Stimulated activated CD4-positive, alpha-beta T cell treated with anti-CD3 and anti-CD28 coated beads, Interleukin-4, amount 100 ng/mL, for 48 hours (primary cell): ENCODE data around the gene MUC13.
"Not testable (repeated sequence)": the region's sequence is repeated elsewhere in the genome, so short reads cannot be mapped to it uniquely, and the experiment has no call there.

Experiments used
- DNase-seq, 2 donors: peaks; one replicate each; pipeline ENCODE4 v3.0.0-alpha.2; 2020; ENCODE audit warnings: low read depth in 2 of 2

The MUC13 gene

GRCh38 chr3:124934577-124934976, at the start of gene MUC13:
MUC13 (minus strand) TSS chr3:124934751; CDS start chr3:124934712, 39 bp downstream.
- no peak for DNase-seq

GRCh38 chr3:124982855-124983254, 48.3 kb upstream of the MUC13 start:
- DNase-seq: no peak

- no peak for DNase-seq
These were observed 46.9 kb upstream of the MUC13 start for GRCh38 chr3:124981472-124981871.

GRCh38 chr3:124978627-124979026, 44.1 kb upstream of the MUC13 start:
- no peak for DNase-seq

- no peak for DNase-seq
These were observed 41.8 kb upstream of the MUC13 start for GRCh38 chr3:124976383-124976782.

GRCh38 chr3:124974691-124975090, 40.1 kb upstream of the MUC13 start:
- no peak for DNase-seq

- DNase-seq: no peak
These were observed 38.7 kb upstream of the MUC13 start for GRCh38 chr3:124973290-124973689.

- DNase-seq: no peak
These were observed 37.9 kb upstream of the MUC13 start for GRCh38 chr3:124972457-124972856.

- DNase-seq: no peak
These were observed 35.6 kb upstream of the MUC13 start for GRCh38 chr3:124969963-124970722.

- DNase-seq: no peak
These were observed 34.6 kb upstream of the MUC13 start for GRCh38 chr3:124969190-124969589.

GRCh38 chr3:124967964-124968363, 33.4 kb upstream of the MUC13 start:
- DNase-seq: no peak

- no peak for DNase-seq
These were observed 32.2 kb upstream of the MUC13 start for GRCh38 chr3:124966521-124967445.

- DNase-seq: no peak
These were observed 30.9 kb upstream of the MUC13 start for GRCh38 chr3:124965413-124965812.

GRCh38 chr3:124964387-124964786, 29.8 kb upstream of the MUC13 start:
- DNase-seq: no peak

GRCh38 chr3:124963755-124964154, 29.2 kb upstream of the MUC13 start:
- no peak for DNase-seq

GRCh38 chr3:124962403-124962940, 27.9 kb upstream of the MUC13 start:
- DNase-seq: no peak

- DNase-seq: no peak
These were observed 26.1 kb upstream of the MUC13 start for GRCh38 chr3:124960698-124961097.

- no peak for DNase-seq
These were observed 25.6 kb upstream of the MUC13 start for GRCh38 chr3:124960105-124960504.

GRCh38 chr3:124957951-124958350, 23.4 kb upstream of the MUC13 start:
- not testable (repeated sequence) for DNase-seq

GRCh38 chr3:124952282-124952855, 17.8 kb upstream of the MUC13 start:
- no peak for DNase-seq

- DNase-seq: no peak
These were observed 17.1 kb upstream of the MUC13 start for GRCh38 chr3:124951511-124952281.
